Activated CD8-positive, alpha-beta memory T cell treated with anti-CD3 and anti-CD28 coated beads, Interleukin-2, amount 50 U/mL, for 24 hours (primary cell): ENCODE data around the gene CREB5.

Experiments used
- DNase-seq: peaks from one replicate; pipeline ENCODE4 v3.0.0-alpha.2; 2020; ENCODE audit errors: extremely low read depth

Gene CREB5

GRCh38 chr7:28682801-28683200, 270.5 kb downstream of the CREB5 start:
- no peak for DNase-seq

- DNase-seq: no peak
Measured at GRCh38 chr7:28684650-28685241, 272.4 kb downstream of the CREB5 start.

- no peak for DNase-seq
Measured at GRCh38 chr7:28685242-28685643, 272.9 kb downstream of the CREB5 start.

- no peak for DNase-seq
Measured at GRCh38 chr7:28685644-28686417, 273.5 kb downstream of the CREB5 start.

GRCh38 chr7:28686418-28686800, 274.1 kb downstream of the CREB5 start:
- DNase-seq: no peak

- DNase-seq: no peak
Measured at GRCh38 chr7:28687537-28687936, 275.2 kb downstream of the CREB5 start.

GRCh38 chr7:28688174-28688573, 275.9 kb downstream of the CREB5 start:
- no peak for DNase-seq

- no peak for DNase-seq
Measured at GRCh38 chr7:28688651-28689050, 276.3 kb downstream of the CREB5 start.

- DNase-seq: no peak
Measured at GRCh38 chr7:28695300-28696295, 283.3 kb downstream of the CREB5 start.

- DNase-seq: no peak
Measured at GRCh38 chr7:28697913-28698563, 285.7 kb downstream of the CREB5 start.

- no peak for DNase-seq
Measured at GRCh38 chr7:28698840-28699239, 286.5 kb downstream of the CREB5 start.

GRCh38 chr7:28700096-28700495, 287.8 kb downstream of the CREB5 start:
- DNase-seq: no peak

GRCh38 chr7:28700790-28701203, 288.5 kb downstream of the CREB5 start:
- no peak for DNase-seq

- DNase-seq: no peak
Measured at GRCh38 chr7:28701731-28702130, 289.4 kb downstream of the CREB5 start.

- DNase-seq: no peak
Measured at GRCh38 chr7:28702171-28702570, 289.9 kb downstream of the CREB5 start.

GRCh38 chr7:28703037-28703765, 290.9 kb downstream of the CREB5 start:
- DNase-seq: no peak

- DNase-seq: no peak
Measured at GRCh38 chr7:28704706-28705105, 292.4 kb downstream of the CREB5 start.

- DNase-seq: no peak
Measured at GRCh38 chr7:28705350-28705749, 293.0 kb downstream of the CREB5 start.

- DNase-seq: no peak
Measured at GRCh38 chr7:28706584-28706983, 294.3 kb downstream of the CREB5 start.

GRCh38 chr7:28707291-28707690, 295.0 kb downstream of the CREB5 start:
- DNase-seq: no peak
